ENCODE results near the gene ARHGAP9.
"Not testable (repeated sequence)": the region's sequence is repeated elsewhere in the genome, so short reads cannot be mapped to it uniquely, and the experiment has no call there.

ARHGAP9 gene

DNA sequence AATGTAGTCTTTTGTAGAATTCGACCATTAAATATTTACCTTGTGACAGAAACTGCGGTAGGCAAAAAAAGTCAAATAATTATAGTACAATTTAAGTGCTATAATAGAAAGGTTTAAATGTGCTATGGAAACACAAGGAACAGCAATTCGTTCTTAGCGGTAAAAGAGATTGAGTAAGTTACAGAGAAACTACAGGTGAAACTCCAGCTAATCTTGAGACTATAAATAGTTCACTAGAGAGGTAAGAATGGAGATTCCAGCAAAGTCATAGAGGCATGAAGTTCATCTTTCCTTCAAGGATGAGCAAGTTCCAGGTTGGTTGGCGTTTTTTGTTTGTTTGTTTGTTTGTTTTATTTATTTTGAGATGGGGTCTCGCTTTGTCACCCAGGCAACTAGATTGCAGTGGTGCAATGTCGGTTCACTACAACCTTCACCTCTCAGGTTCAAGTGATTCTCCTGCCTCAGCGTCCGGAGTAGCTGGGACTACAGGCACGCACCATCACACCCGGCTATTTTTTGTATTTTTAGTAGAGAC, 47.9 kb downstream of the ARHGAP9 start:
- DNase-seq = no peak

DNA sequence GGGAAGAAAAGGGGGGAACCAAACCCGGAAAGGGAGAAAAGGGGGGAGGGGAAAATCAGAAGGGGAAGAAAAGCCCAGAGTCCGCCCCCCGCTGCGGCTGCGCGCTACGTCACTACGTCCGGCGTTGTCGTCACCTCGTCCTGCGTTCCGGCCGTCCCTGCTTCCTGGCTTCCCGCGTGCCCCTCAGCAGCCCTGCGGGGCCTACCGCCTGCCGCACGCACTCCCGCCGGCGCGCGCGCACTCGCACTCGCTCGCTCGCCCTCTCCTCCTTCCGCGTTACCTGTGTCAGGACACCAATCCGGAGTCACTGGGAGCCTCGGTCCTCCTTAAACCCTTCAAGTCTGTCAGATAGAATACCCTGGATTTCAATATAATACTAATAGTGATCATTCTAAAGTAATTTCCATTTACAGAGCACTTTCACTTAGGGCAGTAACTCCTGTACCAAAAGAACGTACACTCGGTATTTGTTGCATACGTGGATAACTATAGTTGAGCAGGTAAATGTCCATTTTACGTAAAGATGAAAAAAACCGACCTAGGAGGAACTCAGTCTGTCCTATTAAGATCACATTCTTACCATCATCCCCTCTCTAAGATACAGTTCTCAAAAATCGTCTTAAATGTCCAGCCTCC, 48.6 kb downstream of the ARHGAP9 start, which contains the start of gene R3HDM2:
R3HDM2 (minus strand) TSS at position 113 of the 636 bp plus-strand sequence. CDS start 120,615 bp downstream, outside the sequence.
- peak; percentile 95 for DNase-seq

DNA sequence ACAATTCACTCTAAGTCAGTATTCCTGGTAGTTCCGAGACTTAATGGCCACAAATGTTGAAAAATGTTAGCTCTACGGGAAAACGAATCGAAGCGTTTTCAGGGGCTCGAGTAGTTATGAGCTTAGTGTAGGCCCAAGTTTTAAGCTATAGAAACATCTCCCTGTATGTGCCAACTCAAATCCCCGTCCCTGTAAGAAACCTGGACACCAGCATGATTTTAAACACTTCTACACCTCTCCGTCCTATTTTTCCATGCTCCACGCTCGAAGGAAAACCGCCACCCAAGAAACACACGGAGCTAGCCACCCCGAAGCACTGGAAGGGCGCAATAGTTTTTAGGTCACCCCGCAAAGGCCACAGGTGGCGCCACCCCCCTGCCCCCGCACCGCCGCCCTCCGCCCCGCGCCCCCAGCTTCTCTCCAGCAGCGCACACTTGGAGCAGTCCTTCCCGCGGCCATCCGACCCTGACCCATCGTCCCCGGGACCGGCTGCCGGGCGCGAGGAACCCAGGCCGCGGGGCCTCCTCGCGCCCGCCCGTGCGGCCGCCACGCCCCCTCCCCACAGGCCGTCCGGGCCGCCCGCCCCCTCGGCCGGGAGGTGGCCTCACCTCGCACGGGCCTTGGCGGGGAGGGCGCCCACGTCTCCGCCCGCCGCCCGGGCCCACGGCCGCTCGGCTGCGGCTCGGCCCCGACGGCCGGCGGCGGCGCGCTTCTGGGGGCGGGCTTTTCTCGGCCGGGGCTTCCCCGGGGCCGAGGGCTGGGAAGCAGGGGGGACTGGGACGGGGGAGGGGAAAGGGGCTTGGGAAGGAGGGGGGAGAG, 49.3 kb downstream of the ARHGAP9 start:
- no peak for DNase-seq

DNA sequence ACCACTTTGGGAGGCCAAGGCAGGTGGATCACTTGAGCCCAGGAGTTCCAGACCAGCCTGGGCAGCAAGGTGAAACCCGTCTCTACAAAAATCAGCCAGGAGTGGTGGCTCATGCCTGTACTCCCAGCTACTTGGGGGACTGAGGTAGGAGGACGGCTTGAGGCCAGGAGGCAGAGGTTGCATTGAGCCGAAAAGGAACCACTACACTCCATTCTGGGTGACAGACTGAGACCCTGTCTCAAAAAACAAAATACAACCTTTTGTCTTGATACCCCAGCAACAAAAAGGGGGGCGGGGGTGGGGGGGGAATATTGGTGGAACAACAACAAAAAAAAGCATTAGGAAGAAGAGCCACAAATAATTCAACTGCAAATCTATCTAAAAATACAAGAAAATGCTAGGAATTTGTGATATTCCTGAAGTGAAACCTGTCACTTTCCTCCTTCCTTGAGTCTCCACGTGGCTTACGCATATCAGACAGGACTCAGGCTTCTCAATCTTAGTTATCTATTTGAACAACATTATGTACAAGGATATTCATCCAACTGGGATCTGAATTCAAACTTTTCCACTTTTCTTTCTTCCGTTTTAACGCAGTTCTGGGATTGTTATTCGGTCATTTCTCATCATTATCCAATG, 50.1 kb downstream of the ARHGAP9 start:
- peak; percentile 72 for DNase-seq

DNA sequence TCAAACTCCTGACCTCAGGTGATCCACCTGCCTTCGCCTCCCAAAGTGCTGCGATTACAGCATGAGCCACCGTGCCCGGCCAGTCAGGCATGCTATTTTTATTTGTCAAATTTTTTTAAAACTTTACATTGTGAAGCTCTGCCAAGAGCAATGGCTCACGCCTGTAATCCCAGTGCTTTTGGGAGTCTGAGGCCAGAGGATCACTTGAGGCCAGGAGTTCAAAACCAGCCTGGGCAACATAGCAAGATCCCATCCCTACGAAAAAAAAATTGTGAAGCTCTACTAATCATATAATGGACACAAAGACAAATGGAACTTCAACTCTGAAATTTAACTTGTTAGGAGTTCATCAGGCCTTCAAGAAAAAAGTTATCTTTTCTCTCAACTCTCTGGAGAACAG, 50.7 kb downstream of the ARHGAP9 start:
- no peak for DNase-seq

DNA sequence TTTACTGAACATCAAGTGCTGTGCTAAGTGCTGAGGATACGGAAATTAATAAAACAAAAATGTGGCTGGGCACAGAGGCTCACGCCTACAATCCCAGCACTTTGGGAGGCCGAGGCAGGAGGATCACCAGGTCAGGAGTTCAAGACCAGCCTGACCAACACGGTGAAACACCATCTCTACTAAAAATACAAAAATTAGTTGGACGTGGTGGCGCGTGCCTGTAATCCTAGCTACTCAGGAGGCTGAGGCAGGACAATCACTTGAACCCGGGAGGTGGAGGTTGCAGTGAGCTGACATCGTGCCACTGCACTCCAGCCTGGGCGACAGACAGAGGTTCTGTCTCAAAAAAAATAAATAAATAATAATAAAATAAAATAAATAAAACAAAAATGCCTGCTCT, 52.7 kb downstream of the ARHGAP9 start:
- DNase-seq = not testable (repeated sequence)

Measured in hematopoietic multipotent progenitor cell treated with erythropoietin and hydrocortisone succinate and interleukin-3 and kit ligand, for 8 days (in vitro differentiated cells).